GM21360 (cell line): ENCODE measurements around the gene SH3RF2.
"Not testable (repeated sequence)": the region's sequence is repeated elsewhere in the genome, so short reads cannot be mapped to it uniquely, and the experiment has no call there.

Source experiments
- ATAC-seq: cut with Tn5 transposase; IDR thresholded peaks from one replicate; pipeline ENCODE4 v1.9.1; 2021; ENCODE audit warnings: mild to moderate bottlenecking, moderate library complexity; ENCODE audit not compliant: unreplicated experiment

SH3RF2 gene

DNA sequence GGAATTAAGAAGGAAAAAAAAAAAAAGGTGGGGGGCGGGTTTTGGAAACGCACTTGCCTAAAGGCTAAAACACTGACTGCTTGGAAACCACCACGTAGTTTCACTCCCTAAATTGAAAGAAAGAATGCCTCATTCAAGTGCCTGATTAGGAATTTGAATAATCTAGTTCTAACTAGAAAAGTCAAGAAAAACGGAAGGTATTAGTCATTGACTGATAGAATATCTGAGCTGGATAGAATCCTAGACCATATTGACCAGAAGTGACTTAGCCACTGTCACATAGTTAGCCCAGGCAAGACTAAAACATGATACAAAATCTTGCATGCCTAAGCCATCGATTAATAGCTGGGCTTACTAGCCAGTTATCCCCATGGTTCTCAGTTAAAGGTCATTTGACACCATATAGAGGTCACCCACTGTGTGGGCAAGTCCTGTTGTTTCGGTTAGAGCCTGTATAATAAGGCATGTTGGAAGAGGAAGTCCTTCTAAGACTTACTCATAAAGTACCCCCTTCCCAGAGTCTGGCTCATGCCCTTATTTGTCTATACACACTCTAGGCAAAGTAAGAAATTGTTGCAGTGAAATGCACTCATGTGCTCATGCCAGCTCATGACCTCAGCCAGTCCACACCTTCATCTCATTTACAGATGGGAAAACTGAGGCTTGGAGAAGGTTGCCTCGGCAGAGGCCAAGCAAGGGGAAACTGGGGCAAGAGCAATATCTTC is 40.2 kb downstream of the SH3RF2 start:
- no peak for ATAC-seq

DNA sequence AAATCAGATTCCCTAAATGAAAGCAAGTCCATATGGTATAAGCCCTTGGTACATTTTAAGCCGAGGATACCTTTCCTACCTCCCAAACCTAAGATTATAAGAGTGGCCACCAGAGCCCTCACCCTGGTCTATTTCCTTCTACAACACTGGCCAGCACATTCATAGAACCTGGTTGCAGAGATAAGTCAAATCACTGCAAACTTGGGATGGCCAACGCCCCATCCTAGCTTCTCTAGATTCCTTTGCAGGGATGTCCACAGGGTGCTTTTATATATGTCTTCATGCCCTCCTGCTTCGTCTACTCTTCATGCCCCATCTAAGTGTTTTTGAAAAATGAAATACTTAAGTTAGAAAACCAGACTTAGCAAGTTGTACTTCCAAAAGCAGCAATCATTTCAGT is 41.8 kb downstream of the SH3RF2 start:
- ATAC-seq, result no peak

DNA sequence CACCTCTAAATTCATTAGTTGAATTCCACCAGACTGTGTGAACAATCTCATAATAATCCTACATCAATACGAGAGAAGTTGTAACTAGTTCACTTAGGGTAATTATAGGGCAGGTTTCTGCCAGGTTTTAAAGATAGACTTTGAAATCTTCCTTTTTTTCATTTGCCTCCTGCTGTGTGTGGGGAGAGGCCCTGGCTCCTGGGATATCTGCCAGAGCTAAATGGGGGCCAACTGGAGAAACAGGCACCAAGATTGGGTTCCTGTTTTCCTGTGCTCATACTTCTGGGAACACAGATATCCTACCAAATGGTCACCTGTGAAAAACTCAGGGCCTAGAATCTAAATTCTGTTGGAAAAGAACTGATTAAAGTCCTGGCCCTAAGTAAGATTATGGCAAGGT is 42.3 kb downstream of the SH3RF2 start:
- ATAC-seq, result no peak

- ATAC-seq, result no peak
Observed at GRCh38 chr5:145979270-145980223, 43.2 kb downstream of the SH3RF2 start.

DNA sequence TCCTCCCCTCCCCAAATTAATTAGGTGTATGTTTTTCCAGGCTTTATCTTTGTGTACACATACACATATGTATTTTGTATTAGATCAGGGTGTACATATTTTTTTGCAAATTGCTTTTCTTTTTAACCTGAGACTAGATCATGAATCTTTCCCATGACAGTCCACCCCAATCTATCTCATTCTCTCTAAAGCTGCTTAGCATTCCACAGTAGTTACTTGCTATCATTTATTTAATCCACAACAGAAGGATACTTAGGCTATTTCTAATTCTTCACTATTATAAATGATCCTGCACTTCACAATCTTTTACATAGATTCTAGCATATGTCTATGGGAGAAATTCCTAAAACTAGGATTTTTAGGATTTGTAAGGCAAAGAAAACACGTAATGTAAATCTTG is 43.9 kb downstream of the SH3RF2 start:
- ATAC-seq, result no peak

GRCh38 chr5:145980718-145981117 is 44.3 kb downstream of the SH3RF2 start:
- no peak for ATAC-seq

DNA sequence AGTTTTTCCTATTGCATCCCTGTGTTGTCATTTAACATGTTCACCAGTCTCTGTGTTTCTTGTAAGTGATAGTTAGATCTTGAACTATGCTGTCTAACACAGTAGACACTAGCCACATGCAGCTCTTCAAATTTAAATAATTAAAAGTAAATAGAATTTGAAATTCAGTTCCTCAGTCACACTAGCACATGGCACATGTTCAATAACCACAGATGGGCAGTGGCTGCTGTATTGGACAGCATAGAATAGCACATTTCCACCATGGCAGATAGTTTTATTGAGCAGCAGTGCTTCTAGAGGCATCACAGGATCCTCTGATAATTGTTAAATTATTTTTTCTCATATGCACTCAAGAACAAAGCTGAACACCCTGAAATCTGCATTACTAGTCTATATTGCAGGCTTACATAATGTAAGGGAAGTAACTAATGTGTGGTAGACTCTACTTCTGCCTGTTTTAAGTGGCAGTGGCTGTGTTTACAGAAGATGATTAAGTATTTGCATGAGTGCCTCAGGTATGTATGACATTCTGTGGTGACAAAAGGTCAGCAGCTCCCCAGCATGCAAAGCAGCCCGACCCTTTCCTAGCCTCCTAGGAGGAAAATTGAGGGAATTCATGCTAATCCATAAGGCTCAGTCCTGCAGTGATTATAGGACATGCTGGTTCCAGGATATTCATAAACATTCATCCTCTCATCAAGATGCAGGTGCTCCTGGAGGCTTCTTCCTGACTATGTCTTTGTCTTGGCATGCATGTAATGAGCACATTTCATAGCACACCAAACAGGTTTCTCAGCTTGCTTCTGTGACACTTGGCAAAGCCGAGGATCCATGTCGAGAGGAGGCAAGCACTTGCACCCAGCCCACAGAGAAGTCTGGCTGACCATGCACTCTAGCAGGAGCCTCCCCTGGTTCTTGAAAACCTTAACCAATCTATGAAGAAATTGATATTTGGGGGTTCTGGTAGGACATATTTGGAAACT is 45.5 kb downstream of the SH3RF2 start:
- ATAC-seq, result no peak

- ATAC-seq, result no peak
Observed at GRCh38 chr5:145982572-145983318, 46.4 kb downstream of the SH3RF2 start.

DNA sequence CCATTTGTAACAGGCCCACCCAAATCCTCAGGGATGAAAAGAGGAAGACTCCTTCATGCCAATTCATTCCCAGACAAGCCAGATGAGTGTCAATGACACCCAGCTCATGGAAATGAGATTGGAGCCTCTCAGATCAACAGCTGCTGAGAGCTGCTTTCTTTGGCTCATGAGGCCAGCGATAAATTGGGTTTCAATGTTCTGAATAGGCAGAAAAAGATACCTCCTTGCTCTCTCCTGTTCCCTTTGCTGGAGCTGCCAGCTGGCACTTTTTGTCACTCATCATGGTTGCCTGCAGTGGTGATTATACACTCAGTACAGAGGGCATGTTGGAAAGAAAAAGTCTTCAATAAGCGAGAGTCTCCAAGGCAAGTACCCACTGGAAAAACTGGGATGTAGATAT is 47.1 kb downstream of the SH3RF2 start:
- no peak for ATAC-seq

DNA sequence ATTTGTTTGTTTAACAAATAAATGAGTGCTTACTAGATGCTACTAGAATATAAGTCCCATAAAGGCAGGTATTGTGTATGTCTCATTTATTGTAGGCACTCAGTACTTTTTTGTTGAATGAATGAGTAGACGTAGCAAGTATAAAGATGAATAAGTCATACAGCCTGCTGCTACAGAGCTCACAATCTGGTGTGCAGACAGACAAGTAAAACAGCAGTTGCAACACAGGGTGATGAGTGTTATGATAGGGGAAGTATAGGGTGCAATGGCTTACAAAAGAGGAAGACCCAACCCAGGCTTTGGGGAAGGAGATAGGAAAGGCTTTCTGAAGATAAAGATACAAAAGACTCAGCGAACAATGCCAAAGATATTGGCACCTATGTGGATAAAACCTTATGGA is 47.7 kb downstream of the SH3RF2 start:
- ATAC-seq, result no peak

GRCh38 chr5:145987856-145988255 is 51.5 kb downstream of the SH3RF2 start:
- ATAC-seq, result no peak

DNA sequence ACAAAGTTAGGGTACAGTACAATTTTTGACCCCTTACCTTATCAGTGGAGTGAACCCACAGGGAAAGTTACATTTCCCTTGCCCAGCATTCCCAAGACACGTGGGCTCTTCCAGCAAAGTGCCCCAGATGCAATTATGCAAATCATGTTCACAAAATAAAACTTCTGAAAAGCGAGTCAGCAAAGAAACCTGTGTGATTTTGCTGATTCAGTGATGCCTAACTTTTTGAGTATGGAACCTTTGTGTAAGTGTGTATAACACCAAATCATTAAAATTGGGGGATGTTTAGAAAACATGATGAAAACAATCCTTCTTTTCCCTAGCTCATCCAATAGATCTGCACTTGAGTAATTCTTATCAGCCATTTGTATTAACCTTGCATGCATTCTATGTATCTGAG is 52.6 kb downstream of the SH3RF2 start:
- ATAC-seq, result no peak

DNA sequence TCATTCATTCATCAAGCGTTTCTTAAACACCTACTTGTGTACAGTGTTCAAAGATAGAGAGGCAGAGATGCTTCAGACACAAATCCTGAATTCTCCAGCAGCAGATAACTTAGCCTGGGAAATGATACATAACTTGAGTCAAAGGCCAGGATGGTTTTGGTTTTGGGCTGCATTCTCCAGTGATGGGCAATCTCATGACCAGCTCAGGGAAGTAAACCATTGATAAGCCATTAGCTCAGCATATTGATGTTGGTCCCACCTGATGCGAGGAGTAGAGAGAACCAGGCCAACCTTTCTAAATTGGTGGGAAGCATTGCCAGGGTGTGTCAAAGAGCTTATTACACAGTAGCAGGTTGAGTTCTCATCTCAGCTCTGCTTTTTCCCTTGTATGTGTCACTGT is 53.0 kb downstream of the SH3RF2 start:
- ATAC-seq, result no peak

DNA sequence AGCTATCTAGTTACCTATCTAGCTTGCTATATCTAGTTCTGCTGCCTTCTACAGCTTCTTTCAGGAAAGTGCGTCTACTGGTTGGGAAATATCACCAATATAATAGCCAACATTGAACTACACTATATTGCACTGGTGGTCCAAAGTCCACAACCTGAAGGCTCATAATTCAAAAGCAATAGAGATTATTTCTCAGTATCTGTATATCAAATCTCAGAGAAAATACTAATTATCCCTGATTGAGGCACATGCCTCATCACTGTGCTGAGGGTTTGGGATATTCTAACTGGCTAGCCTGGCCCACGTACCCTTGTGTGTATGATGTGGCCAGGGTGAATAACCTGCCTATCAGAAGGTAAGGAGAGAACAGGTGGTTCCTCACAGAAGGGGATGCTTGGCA is 53.8 kb downstream of the SH3RF2 start:
- no peak for ATAC-seq

GRCh38 chr5:145991044-145991575 is 54.7 kb downstream of the SH3RF2 start:
- no peak for ATAC-seq

DNA sequence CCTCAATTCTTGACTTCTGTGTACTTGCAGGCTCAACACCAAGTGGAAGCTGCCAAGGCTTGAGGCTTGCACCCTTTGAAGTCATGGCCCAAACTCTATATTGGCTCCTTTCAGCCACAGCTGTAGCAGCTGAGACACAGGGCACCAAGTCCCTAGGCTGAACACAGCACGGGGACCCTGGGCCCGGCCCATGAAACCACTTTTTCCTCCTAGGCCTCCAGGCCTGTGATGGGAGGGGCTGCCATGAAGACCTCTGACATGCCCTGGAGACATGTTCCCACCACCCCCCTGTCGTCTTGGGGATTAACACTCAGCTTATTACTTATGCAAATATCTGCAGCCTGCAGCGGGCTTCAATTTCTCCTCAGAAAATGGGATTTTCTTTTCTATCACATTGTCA is 57.2 kb downstream of the SH3RF2 start:
- not testable (repeated sequence) for ATAC-seq

- no peak for ATAC-seq
Observed at GRCh38 chr5:145996135-145996534, 59.8 kb downstream of the SH3RF2 start.

DNA sequence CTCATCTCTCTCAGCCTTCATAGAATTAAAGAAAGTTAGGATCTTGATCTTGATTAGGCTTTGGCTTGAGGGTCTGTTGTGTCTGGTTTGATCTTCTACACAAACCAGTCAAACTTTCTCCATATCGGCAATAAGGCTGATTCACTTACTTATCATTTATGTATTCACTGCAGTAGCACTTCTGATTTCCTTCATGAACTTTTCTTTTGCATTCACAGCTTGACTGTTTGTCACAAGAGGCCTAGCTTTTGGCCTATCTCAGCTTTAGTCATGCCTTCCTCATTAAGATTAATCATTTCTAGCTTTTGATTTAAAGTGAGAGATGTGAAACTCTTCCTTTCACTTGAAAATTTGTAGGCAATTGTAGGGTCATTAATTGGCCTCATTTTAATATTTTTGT is 62.8 kb downstream of the SH3RF2 start:
- ATAC-seq, result no peak

GRCh38 chr5:146000072-146000471 is 63.7 kb downstream of the SH3RF2 start:
- no peak for ATAC-seq
